GM21447 (cell line): Measurements from ENCODE around the gene MAGI2.
"Not testable (repeated sequence)": the region's sequence is repeated elsewhere in the genome, so short reads cannot be mapped to it uniquely, and the experiment has no call there.

Experiments used
- ATAC-seq: cut with Tn5 transposase; IDR thresholded peaks from one replicate; pipeline ENCODE4 v1.9.1; 2021; ENCODE audit not compliant: unreplicated experiment

The MAGI2 gene

DNA sequence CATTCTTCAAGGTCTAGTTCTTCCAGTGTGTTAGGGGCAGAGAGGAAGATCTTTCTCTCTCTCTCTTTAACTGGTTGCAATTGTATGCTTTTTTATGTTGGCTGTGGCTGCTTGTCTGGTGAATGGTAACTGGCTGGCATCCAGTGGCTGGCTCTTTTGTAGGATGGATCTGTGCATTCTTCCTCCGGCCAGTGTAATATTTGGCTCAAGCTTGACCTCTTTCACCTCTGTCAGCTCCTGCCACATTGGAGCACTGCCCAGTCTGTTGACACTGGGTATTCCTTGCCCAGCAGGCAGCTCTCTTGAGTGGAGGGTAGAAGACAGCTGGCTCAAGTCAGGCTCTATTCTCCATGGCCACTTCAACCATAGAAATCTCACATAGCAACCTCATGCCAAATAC lies 1126.6 kb downstream of the MAGI2 start:
- no peak for ATAC-seq

DNA sequence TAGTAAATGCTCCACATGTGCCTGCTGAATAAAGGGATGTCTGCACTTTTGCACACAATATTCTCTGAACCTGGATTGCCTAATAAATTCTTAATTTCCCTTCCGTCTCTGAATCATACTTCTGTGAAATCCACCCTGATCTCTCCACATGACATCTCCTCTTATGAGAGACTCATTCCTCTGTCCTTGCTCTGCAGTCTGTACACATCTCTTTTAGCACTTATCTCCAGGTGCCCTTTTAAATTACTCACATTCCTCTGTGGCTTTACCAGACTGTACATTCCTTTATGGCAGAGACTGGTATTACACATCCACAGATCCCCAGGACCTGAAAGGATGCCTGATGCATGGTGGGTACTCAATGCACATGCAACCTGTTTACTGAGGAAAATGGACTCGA lies 1127.3 kb downstream of the MAGI2 start:
- no peak for ATAC-seq

DNA sequence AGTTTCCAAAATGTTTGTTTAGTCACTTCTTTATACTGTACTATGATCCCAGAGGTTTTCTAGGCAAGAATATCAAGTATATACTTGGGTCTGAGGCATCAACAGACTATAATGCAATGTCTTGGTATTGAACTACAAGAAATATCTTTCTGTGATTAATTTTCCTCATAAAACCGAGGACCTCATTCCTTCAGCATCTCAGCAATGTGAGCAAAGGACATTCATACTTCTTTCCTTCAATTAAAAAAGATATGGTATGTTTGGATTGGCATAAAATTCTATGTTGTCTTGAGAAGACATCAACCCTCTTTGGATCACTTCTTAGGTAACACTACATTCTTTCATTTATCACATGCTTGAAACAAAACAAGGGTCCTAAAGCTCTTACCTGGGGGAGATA lies 1130.3 kb downstream of the MAGI2 start:
- ATAC-seq = no peak

DNA sequence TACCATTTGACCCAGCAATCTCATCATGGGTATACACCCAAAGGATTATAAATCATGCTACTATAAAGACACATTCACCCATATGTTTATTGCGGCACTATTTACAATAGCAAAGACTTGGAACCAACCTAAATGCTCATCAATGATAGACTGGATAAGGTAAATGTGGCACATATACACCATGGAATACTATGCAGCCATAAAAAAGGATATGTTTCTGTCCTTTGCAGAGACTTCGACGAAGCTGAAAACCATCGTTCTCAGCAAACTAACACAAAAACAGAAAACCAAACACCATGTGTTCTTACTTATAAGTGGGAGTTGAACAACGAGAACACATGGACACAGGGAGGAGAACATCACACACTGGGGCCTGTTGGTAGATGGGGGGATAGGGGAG lies 1131.2 kb downstream of the MAGI2 start:
- not testable (repeated sequence) for ATAC-seq

DNA sequence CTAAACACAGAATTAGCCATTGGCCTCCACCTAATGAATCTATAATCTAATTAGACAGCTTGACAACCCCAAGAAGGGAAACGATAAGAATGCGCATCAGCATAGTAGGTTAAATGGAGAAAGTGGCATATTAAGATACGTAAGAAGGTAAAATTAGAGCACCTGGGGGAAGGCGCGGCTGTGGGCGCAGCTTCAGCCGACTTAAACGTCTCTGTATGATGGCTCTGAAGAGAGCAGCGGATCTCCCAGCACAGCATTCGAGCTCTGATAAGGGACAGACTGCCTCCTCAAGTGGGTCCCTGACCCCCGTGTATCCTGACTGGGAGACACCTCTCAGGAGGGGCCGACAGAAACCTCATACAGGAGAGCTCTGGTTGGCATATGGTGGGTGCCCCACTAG lies 1136.1 kb downstream of the MAGI2 start:
- ATAC-seq = no peak

DNA sequence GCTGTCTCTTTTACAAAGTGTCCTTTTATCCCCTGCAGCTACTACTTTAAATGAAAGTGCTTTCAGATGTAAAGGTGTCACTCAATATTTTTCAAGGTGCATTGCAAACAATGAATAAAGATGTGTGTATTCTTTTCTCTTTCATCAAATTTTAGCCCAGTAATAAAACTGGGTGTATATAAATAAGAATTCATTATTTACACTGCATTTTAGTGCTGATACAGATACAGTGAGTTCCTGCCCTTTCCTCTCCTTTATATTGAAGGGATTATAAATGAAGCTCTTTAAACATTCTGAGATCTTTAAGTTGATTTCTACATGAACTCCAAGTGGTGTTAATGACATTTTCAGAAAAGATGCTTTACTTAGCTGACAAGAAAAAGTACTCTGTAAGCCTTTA lies 1137.4 kb downstream of the MAGI2 start:
- ATAC-seq = no peak

DNA sequence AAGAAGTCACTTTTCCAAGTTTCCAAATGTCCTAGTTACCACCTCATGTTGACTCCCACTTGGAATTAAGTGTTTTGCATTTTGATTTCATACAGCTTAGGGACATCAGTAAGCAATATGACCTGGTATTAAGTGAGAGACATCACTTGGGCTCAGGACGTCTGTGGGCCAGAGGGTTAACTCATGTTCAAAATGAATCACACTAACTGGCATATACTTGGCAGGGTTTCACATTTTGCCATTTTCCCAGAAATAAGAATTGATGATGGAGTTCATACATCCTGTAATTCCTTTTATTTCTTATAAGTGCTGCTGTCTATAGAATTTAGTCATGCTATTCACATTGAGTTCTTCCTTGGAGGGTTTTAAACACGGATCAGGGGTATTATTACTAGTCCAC lies 1138.3 kb downstream of the MAGI2 start:
- no peak for ATAC-seq

DNA sequence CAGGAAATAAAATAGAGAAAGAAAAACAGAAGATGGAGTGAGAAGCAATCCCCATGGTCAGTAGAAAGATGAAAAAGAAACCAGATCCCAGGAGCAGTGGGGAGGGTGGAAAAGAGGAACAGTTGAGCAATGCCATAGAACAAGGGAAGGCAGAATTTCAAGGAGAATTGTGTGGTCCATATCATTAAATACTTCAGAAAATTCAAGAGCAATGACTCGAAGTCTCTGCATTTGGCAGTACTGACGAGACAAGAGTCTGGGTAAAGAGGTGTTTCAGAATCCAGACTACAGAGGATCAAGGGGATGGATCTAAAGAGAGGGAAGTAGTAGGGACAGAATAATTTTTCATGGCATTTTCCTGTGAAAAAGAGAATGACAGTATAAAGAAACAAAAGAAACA lies 1142.3 kb downstream of the MAGI2 start:
- no peak for ATAC-seq

DNA sequence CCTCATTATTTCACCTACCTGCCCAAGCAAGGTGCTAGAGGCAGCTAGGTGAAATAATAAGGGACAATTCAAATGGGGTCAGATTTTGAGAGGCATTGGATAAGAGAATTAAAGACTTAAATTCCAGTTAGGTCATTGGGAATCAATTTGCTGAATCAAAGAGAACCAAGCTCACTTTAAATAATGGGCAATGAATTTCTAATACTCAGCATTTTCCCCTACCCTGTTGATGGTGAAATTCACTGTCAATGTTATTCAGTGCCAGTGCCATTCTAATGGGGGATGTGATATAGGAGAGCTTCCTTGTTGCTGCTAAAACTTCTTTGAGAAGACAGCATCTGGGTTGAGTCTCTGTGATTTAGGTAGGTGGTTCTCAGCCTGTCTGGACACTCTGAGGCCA lies 1145.6 kb downstream of the MAGI2 start:
- no peak for ATAC-seq

DNA sequence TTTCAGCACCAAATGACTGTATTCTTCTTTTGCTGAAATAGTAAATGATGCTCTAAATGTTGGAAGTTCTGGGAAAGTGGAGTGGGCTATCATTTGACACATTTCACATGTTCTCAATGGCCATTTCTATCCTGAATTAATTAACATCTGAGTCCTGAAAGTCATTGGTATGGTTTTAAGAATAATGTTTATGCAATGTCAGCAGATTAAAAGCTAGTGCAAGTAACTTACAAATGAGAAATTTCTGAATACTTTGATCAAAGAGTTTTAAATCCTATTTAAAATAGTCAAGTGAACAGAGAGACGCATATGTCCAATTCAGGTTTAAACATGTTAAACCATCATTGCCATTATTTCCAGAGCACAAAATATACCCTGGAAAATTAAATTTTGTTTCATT lies 1146.8 kb downstream of the MAGI2 start:
- ATAC-seq = no peak

DNA sequence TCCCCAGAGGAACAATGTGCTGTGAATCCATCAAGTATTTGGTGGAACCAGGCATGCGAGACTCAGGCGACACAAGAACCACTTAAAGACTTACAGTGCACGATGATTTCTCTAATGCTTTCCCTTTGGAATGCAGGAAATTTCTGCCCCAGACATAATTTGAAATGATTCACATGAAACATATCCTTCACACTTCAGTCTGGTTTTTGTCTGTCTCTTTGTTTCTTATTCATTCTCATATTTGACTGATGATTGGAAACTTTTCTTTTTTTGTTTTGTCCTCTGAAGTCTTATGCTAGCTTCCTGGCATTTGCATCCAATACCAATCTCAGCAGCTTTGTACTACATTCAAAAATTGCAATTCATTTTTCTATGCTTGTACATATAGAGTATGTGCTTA lies 1152.1 kb downstream of the MAGI2 start:
- ATAC-seq = no peak

DNA sequence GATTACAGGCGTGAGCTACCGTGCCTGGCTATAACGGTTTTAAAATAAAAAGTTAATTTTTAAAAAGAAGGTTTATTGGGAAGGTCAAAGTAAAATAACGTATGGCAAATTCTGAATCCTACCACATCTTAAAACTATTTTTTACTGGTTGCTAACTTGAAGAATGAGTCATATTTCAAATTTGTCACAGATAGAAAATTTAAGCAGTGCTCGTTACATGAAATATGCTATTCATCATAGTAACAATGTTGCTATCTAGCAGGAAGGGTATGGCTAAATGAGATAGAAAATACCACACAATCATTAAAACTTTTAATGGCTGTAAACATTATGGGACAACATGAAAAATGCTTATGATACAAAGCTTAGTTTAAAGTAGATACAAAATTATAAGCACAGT lies 1154.4 kb downstream of the MAGI2 start:
- ATAC-seq = no peak

DNA sequence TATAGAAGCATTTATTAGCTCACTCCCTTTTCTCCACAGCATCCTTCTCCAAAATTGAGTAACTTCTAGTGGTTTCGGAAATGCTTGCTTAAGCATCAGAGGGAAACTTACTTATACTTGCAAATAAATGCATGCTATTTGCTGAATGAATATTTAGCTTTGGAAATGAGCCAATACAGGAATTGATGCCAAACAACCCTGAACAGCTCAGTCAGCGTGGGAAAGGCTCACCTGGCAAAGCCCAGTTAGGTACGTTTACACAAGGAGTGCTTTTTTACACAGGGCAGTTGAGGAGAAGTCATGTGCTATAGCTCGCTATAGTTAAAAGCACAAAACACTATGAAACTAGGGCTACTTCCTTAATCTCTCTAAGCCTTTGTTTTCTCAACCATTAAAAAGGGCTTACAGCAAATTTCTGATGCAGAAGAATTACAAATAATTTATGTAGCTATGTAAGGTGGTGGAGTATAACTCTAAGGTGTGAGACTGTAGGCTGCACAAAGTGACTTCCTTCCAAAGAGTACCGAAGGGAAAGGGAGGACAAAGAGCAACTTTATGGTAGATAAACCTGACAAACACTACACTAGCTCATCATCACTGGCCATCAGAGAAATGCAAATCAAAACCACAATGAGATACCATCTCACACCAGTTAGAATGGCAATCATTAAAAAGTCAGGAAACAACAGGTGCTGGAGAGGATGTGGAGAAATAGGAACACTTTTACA lies 1156.7 kb downstream of the MAGI2 start:
- ATAC-seq = no peak

DNA sequence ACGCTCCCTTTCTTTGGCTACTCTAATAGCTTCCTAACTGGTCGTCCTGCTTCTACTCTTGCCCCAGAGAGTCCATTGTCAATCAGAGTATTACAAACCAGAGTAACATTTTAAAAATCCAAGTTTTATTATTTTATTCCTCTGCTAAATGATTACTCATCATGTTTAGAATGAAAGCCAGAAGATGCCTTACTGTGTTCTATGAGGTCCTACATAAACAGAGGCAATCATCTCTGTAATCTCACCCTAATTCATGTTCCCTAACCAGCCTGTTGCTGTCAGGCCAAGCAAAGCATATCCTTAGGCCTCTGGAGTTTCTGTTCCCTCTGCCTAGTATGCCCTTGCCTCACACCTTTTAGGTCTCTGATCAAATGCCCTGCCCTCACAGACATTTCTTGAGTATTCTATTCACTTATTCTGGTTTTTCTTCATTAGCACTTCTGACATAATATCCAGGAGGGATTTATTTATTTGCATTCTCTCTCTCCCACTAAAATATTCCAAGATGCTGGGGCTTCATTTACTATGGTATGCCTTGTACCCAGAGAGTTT lies 1157.3 kb downstream of the MAGI2 start:
- no peak for ATAC-seq

DNA sequence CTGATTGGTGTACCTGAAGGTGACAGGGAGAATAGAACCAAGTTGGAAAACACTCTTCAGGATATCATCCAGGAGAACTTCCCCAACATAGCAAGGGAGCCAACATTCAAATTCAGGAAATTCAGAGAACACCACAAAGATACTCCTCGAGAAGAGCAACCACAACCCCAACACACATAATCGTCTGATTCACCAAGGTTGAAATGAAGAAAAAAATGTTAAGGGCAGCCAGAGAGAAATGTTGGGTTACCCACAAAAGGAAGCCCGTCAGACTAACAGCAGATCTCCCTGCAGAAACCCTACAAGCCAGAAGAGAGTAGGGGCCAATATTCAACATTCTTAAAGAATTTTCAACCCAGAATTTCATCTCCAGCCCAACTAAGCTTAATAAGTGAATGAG lies 1164.0 kb downstream of the MAGI2 start:
- ATAC-seq = not testable (repeated sequence)

DNA sequence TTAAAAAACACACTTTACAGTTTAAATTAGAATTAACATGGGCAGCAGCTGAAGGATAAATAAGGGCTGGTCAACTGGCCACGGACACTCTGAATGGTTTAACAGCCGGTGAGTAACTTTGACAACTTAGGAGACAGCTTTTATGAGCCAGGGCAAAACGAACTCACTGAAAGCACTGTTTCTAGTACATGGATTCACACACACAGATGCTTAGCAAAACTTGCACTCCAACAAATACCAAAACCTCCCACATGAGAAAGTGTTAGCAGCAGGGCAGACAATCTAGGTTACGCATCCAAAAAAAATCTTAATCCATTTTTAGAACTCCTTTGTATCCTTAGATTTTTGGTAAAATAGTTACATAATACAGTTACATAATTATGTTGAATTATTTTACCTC lies 1168.5 kb downstream of the MAGI2 start:
- ATAC-seq = no peak

DNA sequence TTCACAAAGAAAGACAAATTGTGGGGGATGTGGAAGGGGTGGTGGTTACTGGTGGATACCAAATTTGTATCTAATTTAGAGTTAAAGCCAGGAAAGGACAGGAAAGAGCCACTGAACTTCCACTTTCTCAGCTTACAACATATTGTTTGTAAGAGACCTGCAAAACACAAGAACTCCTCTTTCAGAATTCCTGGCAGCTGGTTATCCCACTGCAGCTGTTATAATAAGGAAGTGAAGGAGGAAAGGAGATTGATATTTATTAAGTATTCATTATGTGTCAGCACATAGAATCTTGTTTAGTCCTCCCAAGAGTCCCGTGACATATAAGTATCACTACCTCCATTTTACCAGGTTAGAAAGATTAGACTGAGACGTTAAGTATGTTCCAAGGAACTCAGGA lies 1173.2 kb downstream of the MAGI2 start:
- no peak for ATAC-seq

DNA sequence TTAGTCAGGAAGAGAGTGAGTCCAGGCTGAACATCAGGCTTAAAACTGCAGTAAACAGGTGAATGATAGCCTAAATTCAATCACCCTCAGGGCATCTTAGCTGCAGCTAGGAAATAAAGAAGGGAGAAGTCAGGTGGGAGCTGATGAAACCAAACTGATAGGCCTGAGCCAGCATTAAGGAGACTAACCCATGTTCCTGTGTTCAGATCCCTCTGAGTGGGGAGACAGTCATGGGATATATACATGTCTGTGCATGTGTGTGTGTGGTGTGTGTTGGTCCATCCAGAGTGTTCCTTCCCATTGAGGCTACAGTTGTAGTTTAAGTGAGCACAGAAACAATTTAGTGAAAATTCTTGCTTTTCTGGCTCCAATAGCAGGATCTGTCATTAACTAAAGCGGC lies 1174.0 kb downstream of the MAGI2 start:
- no peak for ATAC-seq

DNA sequence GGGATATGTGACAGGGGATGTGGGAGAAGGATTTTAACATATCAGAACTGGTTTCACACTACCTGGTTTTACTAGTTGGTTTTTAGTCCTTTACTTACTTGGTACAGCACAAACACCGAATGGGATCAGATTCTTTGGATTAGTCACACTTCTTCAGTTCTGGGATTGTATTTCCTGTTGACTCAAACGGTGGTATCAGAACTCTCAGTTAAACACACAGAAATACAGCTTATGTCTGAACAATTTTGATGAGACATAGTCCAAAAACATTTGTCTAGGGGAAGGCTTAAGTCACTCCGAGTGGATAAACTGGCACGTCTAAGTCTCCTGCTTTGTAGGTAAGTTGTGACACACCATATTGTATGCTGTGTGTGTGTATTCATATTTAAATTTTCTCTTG lies 1174.4 kb downstream of the MAGI2 start:
- no peak for ATAC-seq

DNA sequence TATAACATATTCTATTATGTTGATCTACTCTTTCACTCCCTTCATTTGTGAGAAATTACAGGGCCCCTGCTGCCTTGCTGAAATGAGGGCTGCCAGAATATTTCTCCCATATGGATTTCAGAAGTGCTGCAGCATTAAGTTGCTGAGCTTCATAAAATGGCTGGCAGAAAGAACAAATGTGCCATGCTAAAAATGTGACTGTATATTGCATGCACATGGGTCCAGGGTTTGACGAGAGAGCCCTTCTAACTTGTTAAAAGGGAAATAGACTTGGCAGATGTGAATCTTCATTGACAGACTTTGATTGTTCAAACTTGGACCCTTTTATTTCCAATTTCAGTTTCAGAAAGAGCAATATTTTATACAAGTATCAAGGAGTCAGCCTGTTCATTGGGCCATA lies 1186.3 kb downstream of the MAGI2 start:
- no peak for ATAC-seq

DNA sequence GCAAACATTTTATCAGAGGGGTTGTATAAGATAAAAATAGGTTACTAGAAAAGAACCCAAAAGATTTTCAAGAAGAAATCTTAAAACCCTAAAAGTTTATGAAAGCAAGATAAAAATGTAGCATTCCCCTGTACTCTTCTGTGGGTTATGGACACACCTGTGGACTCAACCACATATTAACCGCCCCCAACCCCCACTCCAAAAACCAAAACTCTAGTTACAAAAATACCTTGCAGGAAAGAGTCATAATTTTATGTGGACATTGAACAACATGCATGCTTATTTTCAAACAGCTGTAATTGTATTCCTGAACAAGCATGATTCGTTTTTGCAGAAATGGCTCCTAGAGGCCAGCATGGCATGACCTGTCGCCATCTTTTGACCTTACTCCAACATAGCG lies 1188.0 kb downstream of the MAGI2 start:
- no peak for ATAC-seq

DNA sequence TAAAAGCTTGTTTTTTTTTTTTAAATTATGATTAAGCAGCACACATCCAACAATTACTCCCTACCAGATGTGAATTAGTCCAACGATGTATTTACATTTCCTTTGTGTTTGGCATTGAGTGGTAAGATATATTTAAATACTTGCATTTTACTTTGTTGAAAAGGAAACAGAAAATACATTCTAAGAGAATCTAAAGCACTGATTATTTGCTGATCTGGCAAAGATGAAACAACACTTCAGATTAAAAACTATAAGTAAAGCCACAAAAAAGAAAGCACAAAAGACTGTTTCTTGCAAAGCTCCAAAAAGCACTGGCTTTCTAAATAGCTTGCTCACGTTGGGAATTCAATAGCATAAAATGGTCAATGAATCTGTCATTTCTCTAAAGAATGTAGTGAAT lies 1188.4 kb downstream of the MAGI2 start:
- ATAC-seq = no peak

DNA sequence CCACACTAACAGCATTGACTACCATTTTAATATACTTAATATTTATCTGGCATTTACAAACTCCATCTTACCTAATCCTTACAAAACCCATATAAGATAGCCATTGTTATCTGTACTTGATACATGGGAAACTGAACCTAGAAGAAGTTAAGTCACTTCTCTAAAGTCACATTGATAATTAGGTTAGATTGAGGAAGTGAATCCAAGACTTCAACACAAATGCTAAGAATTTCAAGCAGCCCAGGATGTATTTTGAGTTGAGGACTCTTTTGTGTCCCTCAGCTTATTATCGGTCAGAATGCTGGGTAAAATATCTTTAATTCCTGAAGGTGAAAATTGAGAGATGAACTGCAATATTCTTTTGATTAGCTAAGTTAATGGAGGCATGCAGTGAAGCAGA lies 1189.4 kb downstream of the MAGI2 start:
- ATAC-seq = no peak
